Heart right ventricle (tissue), 16 donors: ENCODE data around the gene SPR. TPM values are rescaled to one million over a fixed set of nuclear protein-coding genes. Genes with fewer than 3 reads are reported as not detected.
A peak's percentile ranks its signal among the peaks of the same experiment; 100 is the strongest.

Source experiments
- ATAC-seq, 8 donors: fragments of 200-7000 bp; cut with Tn5 transposase; one replicate each; pipeline ENCODE4 v1.9.1; 2020; ENCODE audit warnings: mild to moderate bottlenecking in 8 of 8, moderate library complexity in 8 of 8, moderate number of reproducible peaks in 1 of 8
- DNase-seq, 2 donors: peaks; one replicate each; pipeline ENCODE4 v3.0.0-alpha.2; 2020
- H3K27ac ChIP-seq, 10 donors: fragments of 200-600 bp; sonication (generic) in 2 of 10; one replicate each; pipeline versions ENCODE4 v1.5.0 to v1.8.0; 2020 to 2022; ENCODE audit warnings: mild to moderate bottlenecking in 3 of 10
- H3K27me3 ChIP-seq, 7 donors: fragments of 200-600 bp; one replicate each; pipeline ENCODE4 v1.8.0; 2021 to 2022; ENCODE audit warnings: mild to moderate bottlenecking in 2 of 7
- H3K36me3 ChIP-seq, 9 donors: fragments of 200-600 bp; sonication (generic) in 1 of 9; one replicate each; pipeline versions ENCODE4 v1.5.0 to v1.8.0; 2020 to 2022; ENCODE audit warnings: mild to moderate bottlenecking in 2 of 9
- H3K4me1 ChIP-seq, 9 donors: fragments of 200-600 bp; sonication (generic) in 1 of 9; one replicate each; pipeline versions ENCODE4 v1.5.0 to v1.8.0; 2020 to 2022; ENCODE audit warnings: mild to moderate bottlenecking in 4 of 9
- H3K4me3 ChIP-seq, 10 donors: fragments of 200-600 bp; sonication (generic) in 2 of 10; one replicate each; pipeline versions ENCODE4 v1.5.0 to v1.8.0; 2020 to 2022; ENCODE audit warnings: mild to moderate bottlenecking in 7 of 10, moderate library complexity in 2 of 10
- H3K9me3 ChIP-seq, 11 donors: fragments of 200-600 bp in 10 of 11; sonication (generic) in 2 of 11; one replicate each; pipeline versions ENCODE4 v1.5.0 to v1.8.0; 2013 to 2022; ENCODE audit warnings: mild to moderate bottlenecking in 2 of 11, control low read depth in 1 of 11, moderate library complexity in 1 of 11
- WGBS, 2 donors: extraction: QIAGEN DNeasy Blood & Tissue Kit; methylation state at CpG; one replicate each; pipeline ENCODE4 v1.1.7; 2013; ENCODE audit warnings: inconsistent platforms in 1 of 2; 5-methylcytosine and 5-hydroxymethylcytosine counted together
- intact Hi-C, 10 donors: fragments of 100-400 bp; cut with DNase I; formaldehyde crosslinking; loops; one replicate each; pipeline versions ENCODE4 v1.11.1 to v1.14.2; 2022
- polyA plus RNA-seq, 2 donors: library from polyadenylated mRNA; stranded (reverse); fragments of 200-250 nt; gene quantifications; one replicate each; pipeline ENCODE4 v1.2.3, GENCODE V29; 2013
- total RNA-seq, 10 donors: library from RNA; stranded (reverse); fragmentation: NEBNext Ultra II Directional in 3 of 10; extraction: Animal tissue kit (Norgen Biotek cat#: 25700) in 3 of 10; gene quantifications; one replicate each; pipeline versions ENCODE4 v1.2.1 to v1.2.4, GENCODE V29; 2021 to 2023
- TF ChIP-seq, protein P1 (sequence below), 9 donors: fragments of 200-600 bp; sonication (generic) in 2 of 9; IDR thresholded peaks; one replicate each; pipeline versions ENCODE4 v1.5.0 to v1.8.0; 2021 to 2022; ENCODE audit warnings: antibody characterized with exemption in 9 of 9, mild to moderate bottlenecking in 5 of 9, moderate library complexity in 1 of 9
- donor health status: Arrhythmogenic right ventricular cardiomyopathy.
- donor health status: ischemic (EF 13 %, LVEDD 7.1; RV severe dilation, severe dysfunction).
- donor health status: healthy with polysubstance abuse.
- donor health status: DM: no; HTN: yes; CAD: no.
- donor health status: DM: no; HTN: no; CAD: no.
- donor health status: ischemic (EF 25% LVEDD 6.9; RV normal size, moderate dysfunction).
- donor health status: ischemic (EF 25% LVEDD 5.7; RV mildly dilated, moderate dysfunction).
- donor health status: healthy.
- donor health status: DM: yes; HTN: yes; CAD: no.
- donor health status: Ischemic cardiomyopathy.
- donor health status: ischemic (EF 35%, LVEDD 5.7; RV mildly dilated, moderate dysfunction).
- donor health status: nonischemic (EF 11% LVEDD 7.7; RV severe dilation, severe dysfunction).
- donor health status: DM: yes; HTN: yes; CAD: no.
- donor health status: PGD.
- donor health status: ischemic (EF 29% LVEDD 5.4; RV normal size, mild dysfunction).
- donor health status: nonischemic (EF 23%, LVEDD 6.1; RV moderate dilation, normal function).

SPR gene
- total and polyA plus RNA-seq, 12 donors = 24.0 to 55.4 (median 39.3) TPM

DNA sequence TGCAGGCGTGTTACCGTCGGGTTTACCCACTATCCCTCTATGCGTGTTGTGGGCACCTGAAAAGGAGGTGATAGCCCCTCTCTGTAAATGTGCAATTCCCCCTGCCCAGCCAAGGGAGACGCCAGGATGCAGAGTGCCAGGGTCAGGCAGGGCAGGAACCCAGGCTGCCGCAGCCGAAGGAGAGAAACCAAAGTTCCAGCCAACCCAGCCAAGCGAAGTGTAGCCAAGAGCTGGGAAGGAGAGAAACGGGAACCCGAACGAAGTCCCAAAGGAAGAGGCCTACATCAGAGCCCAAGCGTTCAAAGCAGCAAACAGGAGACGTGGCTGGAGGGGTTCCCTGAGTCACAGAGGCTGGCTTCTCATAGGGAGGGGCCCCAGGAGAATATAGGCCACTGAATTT, 24.2 kb upstream of the SPR start:
- Histone ChIP-seq H3K4me3 (peak overlapping the region in 5 of 10 donors; percentile 29 to 32 (median 30)), H3K27me3 (peaks cover 0 to 50% (median 4%) of the 10 kb centered on the region in 7 donors), H3K9me3 (no peaks in the 10 kb centered on the region), H3K4me1 (peaks cover 0 to 12% (median 9%) of the 10 kb centered on the region in 9 donors), H3K27ac (no peak overlapping the region), H3K36me3 (no peaks in the 10 kb centered on the region)
- TF ChIP-seq, protein P1, sequence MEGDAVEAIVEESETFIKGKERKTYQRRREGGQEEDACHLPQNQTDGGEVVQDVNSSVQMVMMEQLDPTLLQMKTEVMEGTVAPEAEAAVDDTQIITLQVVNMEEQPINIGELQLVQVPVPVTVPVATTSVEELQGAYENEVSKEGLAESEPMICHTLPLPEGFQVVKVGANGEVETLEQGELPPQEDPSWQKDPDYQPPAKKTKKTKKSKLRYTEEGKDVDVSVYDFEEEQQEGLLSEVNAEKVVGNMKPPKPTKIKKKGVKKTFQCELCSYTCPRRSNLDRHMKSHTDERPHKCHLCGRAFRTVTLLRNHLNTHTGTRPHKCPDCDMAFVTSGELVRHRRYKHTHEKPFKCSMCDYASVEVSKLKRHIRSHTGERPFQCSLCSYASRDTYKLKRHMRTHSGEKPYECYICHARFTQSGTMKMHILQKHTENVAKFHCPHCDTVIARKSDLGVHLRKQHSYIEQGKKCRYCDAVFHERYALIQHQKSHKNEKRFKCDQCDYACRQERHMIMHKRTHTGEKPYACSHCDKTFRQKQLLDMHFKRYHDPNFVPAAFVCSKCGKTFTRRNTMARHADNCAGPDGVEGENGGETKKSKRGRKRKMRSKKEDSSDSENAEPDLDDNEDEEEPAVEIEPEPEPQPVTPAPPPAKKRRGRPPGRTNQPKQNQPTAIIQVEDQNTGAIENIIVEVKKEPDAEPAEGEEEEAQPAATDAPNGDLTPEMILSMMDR (IDR thresholded peaks at IDR 0.05) = no peak
- WGBS, 2 donors = 41 to 50% methylated on average over 13 of the region's 13 CpGs
- DNase-seq (no peak), ATAC-seq (peak in 1 of 8 donors; percentile 35)
- intact Hi-C loops = loop anchor here in 3 of 10 donors (2.0 to 5.0 kb wide), 3 partner anchors 91 to 186 kb away; no protein-coding TSS in a partner anchor

DNA sequence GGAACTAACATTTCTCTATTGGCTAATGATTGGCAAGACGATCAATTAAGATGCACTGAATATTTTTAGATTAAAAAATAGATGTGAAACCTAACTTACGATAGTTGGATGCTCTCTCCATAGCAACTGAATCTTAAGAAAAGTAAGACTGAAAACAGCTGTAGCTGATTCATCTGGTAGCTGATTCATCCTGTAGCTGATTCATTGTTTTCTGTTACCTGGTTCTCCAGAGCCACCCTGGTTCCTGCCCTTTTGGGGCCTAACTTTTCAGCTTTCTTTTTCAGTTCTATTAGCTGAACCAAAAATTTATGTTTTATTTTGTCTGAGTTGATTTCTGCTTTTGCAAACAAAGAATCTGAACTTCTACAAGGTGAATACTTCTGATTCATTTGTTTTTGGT, 22.7 kb upstream of the SPR start:
- DNase-seq = no peak
- Histone ChIP-seq H3K36me3 (no peaks in the 10 kb centered on the region), H3K9me3 (no peaks in the 10 kb centered on the region), H3K4me1 (peaks cover 0 to 12% (median 9%) of the 10 kb centered on the region in 9 donors), H3K27me3 (peaks cover 0 to 56% (median 4%) of the 10 kb centered on the region in 7 donors), H3K4me3 (no peak overlapping the region), H3K27ac (no peak overlapping the region)
- ATAC-seq = no peak
- intact Hi-C loops = loop anchor here in 2 of 10 donors (5.0 kb wide), 2 partner anchors 92 to 187 kb away; no protein-coding TSS in a partner anchor
- TF ChIP-seq, protein P1 (IDR thresholded peaks at IDR 0.05) = no peak
- 51 to 63% methylated on average over 2 of the region's 2 CpGs for WGBS, 2 donors

DNA sequence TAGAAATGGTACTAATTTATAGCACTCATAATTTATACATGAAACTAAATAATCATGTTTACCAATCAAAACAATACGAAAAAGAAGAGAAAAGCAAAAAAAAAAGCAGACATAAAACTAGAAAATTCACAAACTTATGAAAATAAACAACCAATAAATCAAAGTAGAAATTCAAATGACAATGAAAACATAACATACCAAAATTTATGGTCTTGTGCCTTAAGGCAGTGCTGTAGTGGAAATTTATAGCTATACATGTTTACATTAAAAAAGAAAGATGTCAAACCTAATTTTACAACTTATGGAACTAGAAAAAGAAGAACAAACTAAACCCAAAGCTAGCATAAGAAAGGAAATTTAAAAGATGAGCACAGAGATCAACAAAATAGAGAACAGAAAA, 16.1 kb upstream of the SPR start:
- intact Hi-C loops = no loop called here
- H3K4me3 ChIP-seq = no peak overlapping the region
- no peak overlapping the region for H3K27ac ChIP-seq
- peaks cover 0 to 35% (median 0%) of the 10 kb centered on the region in 7 donors for H3K27me3 ChIP-seq
- H3K4me1 ChIP-seq = no peaks in the 10 kb centered on the region
- TF ChIP-seq, protein P1 (IDR thresholded peaks at IDR 0.05) = no peak
- DNase-seq = no peak
- peaks cover 0 to 11% (median 0%) of the 10 kb centered on the region in 11 donors for H3K9me3 ChIP-seq
- no peak for ATAC-seq
- H3K36me3 ChIP-seq = no peaks in the 10 kb centered on the region
- WGBS, 2 donors = 57 to 59% methylated on average over 1 of the region's 1 CpG

DNA sequence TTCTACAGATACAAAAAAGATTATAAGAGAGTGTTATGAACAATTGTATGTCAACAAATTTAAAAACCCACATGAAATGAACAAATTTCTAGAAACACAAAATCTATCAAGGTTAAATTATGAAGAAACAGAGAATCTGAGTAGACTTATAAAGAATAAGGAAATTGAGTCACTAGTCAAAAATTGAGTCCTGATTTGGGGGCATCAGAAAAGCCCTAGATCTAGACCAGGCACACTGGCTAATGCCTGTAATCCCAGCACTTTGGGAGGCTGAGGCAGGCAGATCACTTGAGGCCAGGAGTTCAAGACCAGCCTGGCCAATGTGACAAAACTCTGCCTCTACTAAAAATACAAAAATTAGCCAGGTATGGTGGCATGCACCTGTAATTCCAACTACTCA, 15.3 kb upstream of the SPR start:
- Histone ChIP-seq H3K9me3 (peaks cover 0 to 11% (median 0%) of the 10 kb centered on the region in 11 donors), H3K4me1 (no peaks in the 10 kb centered on the region), H3K36me3 (no peaks in the 10 kb centered on the region), H3K27ac (no peak overlapping the region), H3K27me3 (peaks cover 0 to 42% (median 0%) of the 10 kb centered on the region in 7 donors), H3K4me3 (no peak overlapping the region)
- ATAC-seq (no peak), DNase-seq (no peak)
- TF ChIP-seq, protein P1 (IDR thresholded peaks at IDR 0.05) = no peak
- intact Hi-C loops = no loop called here
